ENCODE results near the gene SMAD7.

SMAD7 gene

DNA sequence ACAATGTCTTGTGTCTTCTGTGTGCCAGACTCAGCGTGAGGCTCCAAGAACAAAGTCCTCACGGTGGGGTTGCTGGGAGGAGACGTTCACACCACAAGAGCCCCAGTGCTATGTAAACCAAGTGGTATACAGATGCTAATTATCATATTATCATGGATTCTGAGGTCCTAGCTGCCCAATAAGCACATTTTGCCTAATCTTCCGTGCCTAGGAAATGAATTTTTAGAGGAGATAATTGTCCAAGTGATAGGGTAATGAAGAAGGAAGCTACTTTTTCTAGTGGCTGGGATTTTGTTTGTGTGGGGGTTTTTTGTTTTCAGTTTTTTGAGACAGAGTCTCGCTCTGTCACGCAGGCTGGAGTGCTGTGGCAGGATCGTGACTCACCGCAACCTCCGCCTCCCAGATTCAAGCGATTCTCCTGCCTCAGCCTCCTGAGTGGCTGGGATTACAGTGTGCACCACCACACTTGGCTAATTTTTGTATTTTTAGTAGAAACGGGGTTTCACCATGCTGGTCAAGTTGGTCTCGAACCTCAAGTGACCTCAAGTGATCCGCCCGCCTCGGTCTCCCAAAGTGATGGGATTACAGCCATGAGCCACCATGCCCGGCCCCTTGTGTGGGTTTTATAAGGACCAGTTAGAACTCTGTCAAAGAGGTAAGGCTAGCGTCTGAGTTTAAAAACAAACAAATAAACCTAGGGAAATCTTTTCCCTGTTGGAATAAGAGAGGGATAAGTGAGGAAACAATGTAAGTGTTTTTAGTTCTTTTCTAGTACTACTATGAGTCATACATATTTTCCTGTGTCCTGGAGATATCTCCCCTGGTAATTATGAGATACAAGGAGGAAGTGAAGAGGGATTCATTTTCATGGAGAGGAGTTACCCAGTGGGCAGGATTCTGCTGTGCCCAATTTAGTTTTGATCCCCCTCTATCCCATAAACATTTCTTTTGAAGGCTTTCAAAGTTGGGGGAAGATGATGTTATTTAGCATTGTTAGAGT is 9.5 kb upstream of the SMAD7 start:
- DNase-seq, result no peak

DNA sequence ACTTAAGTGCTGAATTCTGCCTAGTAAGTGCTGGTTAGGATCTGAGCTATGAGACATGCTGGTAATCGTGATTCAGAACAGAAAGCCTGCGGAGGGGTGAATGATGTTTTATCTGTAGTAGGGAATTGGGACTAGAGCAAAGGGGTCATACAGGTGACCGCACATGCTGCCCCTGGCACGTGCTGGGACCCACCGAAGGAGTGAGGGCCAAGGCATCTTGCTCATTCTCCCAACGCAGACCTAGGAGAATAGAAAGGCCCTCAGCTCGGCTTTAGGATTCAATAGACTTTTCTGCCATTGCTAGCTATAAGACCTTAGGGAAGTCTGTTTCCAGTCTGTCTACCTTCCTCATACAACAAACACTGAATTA is 8.8 kb upstream of the SMAD7 start:
- DNase-seq, result no peak

DNA sequence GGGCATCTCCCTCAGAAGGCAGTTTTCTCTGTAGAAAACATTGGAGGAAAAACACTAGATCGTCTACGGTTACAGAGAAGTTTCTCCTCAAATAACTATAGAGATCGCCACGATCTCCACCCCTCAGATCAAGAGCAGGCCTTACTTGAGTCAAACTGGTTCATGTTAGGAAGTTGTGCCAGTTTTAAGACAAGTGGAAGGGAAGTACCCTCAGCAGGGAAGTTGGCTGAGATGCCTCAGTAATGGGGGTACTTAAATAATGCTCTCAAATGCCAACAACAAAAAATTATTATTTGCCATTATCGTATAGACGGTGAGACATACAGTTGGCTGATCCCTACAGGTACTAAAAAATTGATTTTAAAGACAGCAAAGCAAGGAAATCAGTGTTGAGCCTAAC is 8.2 kb upstream of the SMAD7 start:
- DNase-seq, result no peak

DNA sequence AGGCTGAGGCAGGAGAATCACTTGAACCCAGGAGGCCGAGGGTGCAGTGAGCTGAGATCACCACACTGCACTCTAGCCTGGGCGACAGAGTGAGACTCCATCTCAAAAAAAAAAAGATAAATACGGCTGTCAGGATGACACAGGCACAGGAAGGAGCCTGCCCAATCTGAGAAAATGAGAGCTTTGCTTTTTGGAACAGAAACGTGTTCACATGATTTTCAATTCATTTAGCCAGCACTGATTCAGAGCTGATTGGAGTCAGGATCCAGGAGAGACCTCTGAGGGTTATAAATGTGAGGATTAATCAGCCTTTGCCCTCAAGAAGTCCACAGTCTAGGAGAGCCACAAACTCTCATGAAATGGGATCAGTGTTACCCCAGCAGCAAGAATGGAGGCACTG is 6.9 kb upstream of the SMAD7 start:
- no peak for DNase-seq

DNA sequence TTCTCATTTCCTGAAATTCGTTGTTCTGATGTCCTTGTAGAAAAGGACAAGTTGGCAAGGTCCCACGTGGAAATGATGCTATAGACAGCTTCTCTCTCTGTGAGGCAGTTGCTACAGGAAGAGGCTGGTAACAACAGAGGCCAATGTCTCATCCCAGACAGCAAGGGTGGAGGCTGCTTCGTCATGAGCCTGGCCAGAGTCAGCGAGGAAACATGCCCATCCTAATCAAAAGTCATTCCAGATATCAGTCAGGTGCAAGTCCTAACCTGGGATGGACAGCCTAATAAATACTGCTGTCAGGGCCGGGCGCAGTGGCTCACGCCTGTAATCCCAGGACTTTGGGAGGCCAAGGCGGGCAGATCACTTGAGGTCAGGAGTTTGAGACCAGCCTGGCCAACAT is 6.4 kb upstream of the SMAD7 start:
- DNase-seq, result no peak

DNA sequence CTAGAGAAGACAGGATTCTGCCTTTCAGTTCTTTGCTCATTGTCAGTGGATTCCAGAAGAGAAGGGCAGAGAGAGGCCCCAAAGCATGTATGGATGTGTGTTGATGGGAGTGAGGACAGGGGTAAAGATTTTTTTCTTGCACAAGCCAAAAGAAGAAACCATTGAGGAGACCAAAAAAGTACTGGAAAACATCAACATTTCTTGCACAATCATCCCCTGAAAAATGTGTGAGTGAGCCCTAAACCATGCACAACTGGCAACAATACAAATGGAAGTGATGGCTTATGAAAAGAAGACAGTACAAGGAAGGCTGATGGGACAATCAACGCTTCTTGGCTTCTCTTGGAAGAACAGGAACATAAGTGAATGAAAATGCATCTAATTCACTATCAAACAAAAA is 5.6 kb upstream of the SMAD7 start:
- DNase-seq, result no peak

DNA sequence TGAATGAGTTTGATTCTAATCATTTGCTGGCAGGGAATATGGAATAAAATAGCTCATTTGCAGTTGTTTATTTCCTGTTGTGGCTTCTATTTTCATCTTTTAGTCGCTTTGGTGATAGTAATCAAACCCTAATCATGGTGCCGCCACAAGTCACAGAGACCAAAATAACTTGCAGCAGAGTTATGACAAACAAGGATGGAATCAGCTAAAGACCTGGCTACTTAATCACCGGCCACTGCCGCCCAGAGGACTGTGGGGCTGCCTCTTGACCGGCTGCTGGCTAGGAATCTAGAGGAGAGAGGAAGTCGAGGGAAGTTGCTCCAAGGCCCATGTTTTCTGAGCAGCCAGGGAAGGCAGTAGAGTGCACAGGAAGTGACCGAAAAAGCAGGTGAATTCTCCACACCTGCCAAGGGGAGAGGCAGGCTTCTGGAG is 5.1 kb upstream of the SMAD7 start:
- DNase-seq, result no peak

DNA sequence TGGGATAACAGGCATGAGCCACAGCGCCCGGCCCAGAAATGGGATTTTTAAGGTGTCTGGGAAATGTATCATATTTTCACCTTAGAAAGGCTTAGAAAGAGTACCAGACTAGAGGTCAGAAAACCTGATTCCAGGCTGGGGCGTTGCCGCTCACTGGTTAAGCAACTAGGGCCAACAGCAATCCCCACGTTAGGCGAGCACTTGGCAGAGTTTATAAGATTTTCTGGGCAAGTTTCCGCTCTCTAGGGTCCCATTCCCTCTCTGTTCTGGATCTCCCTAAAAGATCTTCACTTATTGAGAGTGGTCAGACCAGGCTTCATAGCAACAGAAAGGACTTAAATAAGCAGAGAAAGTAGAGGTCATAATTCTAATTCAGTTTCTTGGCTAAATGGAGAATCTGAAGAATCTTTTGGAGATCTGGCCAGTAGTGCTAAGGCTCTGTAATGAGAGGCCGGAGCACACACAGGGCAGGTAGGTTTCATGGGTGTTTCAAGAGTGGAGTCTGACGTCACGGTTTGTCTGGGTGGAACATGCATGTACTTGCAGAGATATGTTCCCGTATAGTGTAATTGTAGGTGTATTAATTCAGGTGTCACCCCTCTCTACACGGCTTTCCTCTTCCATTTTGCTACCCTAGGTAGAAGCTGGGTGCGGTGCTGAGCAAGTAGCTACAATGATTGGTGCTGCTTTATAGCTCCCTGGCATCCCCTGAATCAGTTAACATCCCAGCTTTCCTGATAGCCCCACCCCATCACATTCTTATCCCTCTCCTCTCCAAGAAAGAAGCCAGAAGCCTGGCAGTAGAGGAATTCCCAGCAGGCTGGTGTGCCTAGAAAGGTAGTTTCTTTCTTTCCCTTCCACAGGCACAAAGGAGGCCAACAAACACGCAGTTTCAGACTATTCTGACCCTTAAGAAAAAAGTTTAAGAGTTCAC is 4.4 kb upstream of the SMAD7 start:
- DNase-seq, result no peak

- DNase-seq, result no peak
Observed at GRCh38 chr18:48953104-48953706, 2.4 kb upstream of the SMAD7 start.

GRCh38 chr18:48952287-48953103 is 1.7 kb upstream of the SMAD7 start:
- DNase-seq, result no peak

DNA sequence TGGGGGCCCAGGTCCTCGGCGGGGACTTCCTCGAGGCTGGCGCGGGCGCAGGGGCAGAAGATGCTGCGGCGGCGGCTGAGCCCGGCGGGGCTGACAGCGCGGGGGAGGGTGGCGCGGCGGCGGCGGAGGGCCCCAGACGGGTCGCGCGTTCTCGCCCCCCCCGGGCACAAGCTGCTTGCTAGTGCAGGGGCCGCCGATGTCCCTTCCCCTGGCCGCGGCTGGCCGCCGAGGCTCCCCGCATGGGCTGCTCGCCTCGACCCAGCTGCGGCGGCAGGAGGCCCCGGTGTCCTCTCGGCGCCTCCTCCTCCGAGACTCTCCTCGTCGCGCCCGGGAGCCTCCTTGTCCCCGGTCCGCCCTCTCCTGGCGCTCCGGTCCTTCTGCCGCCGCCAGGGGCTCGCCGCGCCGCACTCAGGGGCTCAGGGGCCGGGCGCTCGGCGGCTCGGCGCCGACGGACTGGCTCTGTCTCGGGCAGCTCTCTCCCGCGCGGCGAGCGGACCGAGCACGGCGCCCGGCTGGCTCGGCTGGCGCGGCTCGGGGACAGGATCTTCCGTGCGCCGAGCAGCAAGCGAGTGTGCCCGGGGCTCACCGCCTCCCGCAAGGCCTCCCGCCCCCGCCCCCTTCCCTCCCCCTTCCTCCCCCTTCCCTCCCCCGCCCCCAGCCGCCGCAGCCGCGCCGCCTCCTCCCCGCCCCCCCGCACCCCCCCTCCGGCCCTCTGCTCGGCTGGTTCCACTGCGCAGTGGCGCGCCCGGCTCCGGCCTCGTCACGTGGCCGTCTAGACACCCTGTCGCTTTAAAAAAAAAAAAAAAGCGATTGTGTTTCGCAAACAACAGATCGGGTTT is 902 bp upstream of the SMAD7 start:
- DNase-seq, result peak; percentile 74

- no peak for DNase-seq
Observed at GRCh38 chr18:48949606-48950535, 894 bp downstream of the SMAD7 start.

- peak; percentile 25 for DNase-seq
Observed at GRCh38 chr18:48949050-48949605, 1.6 kb downstream of the SMAD7 start.

DNA sequence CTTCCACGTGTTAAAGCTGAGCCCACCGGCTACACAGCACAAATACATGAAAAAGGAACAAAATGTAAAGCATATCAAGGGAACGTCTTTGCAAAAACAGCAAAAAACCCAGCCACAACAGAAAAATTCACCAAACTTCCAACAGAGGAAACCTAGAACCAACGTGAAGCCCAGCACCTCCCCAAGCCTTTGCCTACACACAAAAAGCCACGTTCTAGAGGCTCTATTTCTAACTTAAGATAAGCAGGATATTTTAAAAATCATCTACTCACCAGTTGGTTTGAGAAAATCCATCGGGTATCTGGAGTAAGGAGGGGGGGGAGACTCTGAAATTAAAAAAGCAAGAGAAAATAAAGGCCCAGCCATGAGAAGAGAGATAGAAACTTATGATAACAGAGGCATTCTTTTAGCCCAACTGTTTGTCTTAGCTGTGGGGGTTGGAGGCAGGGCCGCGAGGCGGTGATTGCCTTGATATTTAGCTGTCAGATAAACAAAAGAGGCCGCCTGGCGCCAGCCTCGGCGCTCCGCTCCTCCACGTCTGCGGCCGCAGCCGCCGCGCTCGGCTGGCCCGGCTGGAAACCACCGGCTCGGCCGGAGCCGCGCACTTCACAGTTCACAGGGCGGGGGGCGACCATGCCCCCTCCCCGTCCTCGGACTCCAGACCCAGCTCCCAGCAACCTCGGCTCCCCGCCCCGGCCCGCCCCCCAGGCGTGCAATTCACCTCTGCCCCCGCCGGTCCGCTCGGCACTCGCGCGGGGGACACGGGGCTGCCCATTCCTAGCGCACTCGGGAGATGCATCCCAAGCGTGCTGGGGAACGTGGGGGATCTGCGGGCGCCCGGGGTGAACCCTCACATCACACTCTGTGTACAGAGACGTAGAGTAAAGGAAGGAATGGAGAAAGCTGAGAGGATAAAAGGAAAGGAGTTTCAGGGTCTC is 2.4 kb downstream of the SMAD7 start:
- no peak for DNase-seq

DNA sequence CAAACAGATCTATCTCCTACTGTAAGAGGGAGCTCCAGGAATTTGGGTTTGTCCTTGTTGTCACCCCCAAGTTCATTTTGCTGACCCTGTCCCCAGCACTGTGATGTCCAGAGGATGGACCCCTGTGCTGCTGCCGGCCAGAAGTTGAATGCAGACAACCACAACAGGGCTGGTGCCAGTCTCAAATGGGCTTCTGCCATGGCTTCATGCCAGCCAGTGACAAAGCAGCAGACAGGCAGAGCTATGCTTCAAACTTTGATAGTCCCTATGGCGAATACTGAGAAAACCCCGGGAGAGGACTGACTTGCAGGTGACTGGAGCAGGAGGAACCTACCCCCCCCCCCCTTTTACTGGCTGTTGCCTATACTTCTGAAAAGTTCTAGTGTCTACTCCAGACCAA is 3.2 kb downstream of the SMAD7 start:
- no peak for DNase-seq

DNA sequence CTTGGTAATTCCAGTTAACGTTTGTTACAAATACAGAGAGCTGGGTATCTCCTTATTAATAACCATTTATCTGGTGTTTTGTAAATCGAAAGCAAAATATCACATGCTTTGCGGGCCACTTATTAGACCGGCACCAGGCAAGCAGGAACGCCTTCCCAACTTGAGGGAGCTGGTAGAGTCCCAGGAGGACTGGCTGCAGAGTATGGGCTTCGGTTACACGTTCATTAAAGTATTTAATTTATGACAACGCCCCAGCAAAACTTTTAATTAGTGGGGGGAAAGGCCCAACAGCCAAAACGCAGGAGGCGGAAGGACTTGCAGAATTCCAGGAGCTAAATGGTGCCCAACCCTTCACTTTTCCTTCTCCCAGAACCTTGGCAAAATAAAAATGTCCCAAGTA is 3.7 kb downstream of the SMAD7 start:
- no peak for DNase-seq

GRCh38 chr18:48946329-48946835 is 4.4 kb downstream of the SMAD7 start:
- no peak for DNase-seq

DNA sequence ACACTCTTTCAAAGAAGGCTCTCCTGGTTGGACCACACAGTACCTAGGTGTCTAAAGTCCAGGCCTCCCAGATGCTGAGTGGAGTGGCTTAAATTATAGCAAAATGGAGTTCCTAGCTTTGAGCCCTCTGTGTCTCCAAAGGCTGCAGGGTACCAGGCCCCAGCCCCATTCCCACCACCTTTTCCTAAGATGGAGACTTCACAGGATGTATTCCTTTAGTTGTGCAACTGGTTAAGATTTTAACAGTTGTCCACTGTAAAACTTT is 4.9 kb downstream of the SMAD7 start:
- DNase-seq, result no peak

- no peak for DNase-seq
Observed at GRCh38 chr18:48944634-48945033, 6.1 kb downstream of the SMAD7 start.

Data from KG1 (cell line).